PC-9 (cell line): ENCODE results near the gene MEAF6.

Source experiments
- CTCF ChIP-seq: fragments of 200-600 bp; sonication (generic); conservative IDR thresholded peaks from 2 replicates; pipeline ENCODE4 v1.6.1; 2017; ENCODE audit warnings: mixed run types, antibody characterized with exemption, mild to moderate bottlenecking, moderate library complexity
- EZH2 ChIP-seq: fragments of 200-600 bp; sonication (generic); IDR thresholded peaks from 2 replicates; pipeline ENCODE4 v1.8.0; 2017; ENCODE audit warnings: antibody characterized with exemption, low read depth

DNA sequence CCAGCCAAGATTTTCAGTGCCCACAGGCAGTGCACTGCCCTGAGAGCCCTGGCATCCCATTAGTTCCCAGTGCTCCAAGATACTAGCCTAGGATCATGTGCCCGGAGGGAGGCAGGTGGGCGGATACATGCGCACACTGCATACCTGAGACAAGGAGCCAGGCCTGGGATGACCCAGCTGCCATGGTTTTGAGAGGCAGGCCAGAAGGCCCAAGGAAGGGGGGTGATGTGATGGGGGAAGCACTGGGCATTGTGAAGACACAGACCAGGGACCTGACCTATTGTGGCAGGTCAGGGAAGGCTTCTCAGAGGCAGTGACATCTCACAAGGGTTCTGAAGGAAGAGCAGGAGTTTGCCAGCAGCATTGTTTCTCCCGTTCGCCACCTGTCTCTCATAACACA lies 36.6 kb downstream of the MEAF6 start:
- TF ChIP-seq CTCF (no peak), EZH2 (no peak)
